ENCODE results near the gene LRP3.

DNA sequence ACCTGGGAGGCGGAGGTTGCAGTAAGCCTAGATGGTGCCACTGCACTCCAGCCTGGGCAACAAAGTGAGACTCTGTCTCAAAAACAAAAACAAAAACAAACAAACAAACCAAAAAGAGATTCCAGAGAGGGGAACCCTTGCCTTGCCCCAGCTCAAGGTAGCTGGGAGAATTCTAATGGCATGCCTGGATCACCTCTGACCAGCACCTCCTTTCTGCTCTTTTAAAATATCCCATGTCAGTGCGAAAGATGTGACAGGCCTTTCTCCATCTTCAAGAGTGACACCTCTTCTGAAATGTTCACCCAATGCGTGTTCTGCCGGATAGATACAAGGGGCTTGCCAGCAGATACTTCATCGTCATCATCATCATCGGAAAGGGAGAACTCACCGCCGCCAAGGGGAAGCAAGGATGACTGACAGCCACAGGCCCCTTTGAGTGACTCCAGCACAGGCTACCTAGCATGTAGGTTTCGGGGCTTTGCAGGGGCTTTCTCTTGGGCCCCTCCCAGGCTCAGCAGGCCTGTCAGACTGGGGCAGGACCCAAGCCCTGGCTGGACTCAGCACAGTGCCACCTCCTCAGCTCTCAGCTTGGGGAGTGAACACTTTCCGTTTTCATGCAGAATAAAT lies 18.9 kb upstream of the LRP3 start:
- TF ChIP-seq POLR2A (IDR thresholded peaks at IDR 0.05) = no peak
- TF ChIP-seq, protein P1, sequence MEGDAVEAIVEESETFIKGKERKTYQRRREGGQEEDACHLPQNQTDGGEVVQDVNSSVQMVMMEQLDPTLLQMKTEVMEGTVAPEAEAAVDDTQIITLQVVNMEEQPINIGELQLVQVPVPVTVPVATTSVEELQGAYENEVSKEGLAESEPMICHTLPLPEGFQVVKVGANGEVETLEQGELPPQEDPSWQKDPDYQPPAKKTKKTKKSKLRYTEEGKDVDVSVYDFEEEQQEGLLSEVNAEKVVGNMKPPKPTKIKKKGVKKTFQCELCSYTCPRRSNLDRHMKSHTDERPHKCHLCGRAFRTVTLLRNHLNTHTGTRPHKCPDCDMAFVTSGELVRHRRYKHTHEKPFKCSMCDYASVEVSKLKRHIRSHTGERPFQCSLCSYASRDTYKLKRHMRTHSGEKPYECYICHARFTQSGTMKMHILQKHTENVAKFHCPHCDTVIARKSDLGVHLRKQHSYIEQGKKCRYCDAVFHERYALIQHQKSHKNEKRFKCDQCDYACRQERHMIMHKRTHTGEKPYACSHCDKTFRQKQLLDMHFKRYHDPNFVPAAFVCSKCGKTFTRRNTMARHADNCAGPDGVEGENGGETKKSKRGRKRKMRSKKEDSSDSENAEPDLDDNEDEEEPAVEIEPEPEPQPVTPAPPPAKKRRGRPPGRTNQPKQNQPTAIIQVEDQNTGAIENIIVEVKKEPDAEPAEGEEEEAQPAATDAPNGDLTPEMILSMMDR (IDR thresholded peaks at IDR 0.05 in 4 of 5, conservative IDR thresholded peaks at IDR 0.05 in 1 of 5) = no peak
